Neural cell (in vitro differentiated cells): Measurements from ENCODE around the gene REC8. TPM values are rescaled to one million over a fixed set of nuclear protein-coding genes. Genes with fewer than 3 reads are reported as not detected.
A peak's percentile ranks its signal among the peaks of the same experiment; 100 is the strongest.

Source experiments
- H2AFZ ChIP-seq: fragments of 200-600, 300-800 bp; sonication (generic), shearing (Covaris generic); 2 replicates; pipeline ENCODE4 v1.6.0; 2014; ENCODE audit warnings: low read depth, mild to moderate bottlenecking, antibody characterized with exemption, low read length, moderate library complexity
- H3F3A ChIP-seq: fragments of 200-600 bp; shearing (Covaris generic); 2 replicates; pipeline ENCODE4 v1.6.1; 2016; ENCODE audit warnings: mild to moderate bottlenecking, moderate library complexity, mixed read lengths, antibody characterized with exemption, low read length; ENCODE audit not compliant: insufficient read depth, poor library complexity, severe bottlenecking
- H3K27ac ChIP-seq: fragments of 200-600, 300-800 bp; sonication (generic), shearing (Covaris generic); 2 replicates; pipeline ENCODE4 v1.5.1; 2014; ENCODE audit warnings: mild to moderate bottlenecking, low read length, moderate library complexity
- H3K27me3 ChIP-seq: fragments of 300-800, 200-600 bp; sonication (generic), shearing (Covaris generic); 2 replicates; pipeline ENCODE4 v1.6.0; 2014; ENCODE audit warnings: mild to moderate bottlenecking, low read depth, low read length, moderate library complexity; ENCODE audit not compliant: insufficient read depth
- H3K36me3 ChIP-seq: fragments of 300-800, 200-600 bp; sonication (generic), shearing (Covaris generic); 2 replicates; pipeline ENCODE4 v1.5.1; 2014; ENCODE audit warnings: mild to moderate bottlenecking, antibody characterized with exemption, low read length, moderate library complexity; ENCODE audit not compliant: insufficient read depth
- H3K4me2 ChIP-seq: fragments of 300-800, 200-600 bp; sonication (generic), shearing (Covaris generic); 2 replicates; pipeline ENCODE4 v1.6.0; 2014; ENCODE audit warnings: mild to moderate bottlenecking, low read length
- H3K4me3 ChIP-seq: fragments of 300-800, 200-600 bp; sonication (generic), shearing (Covaris generic); 2 replicates; pipeline ENCODE4 v1.5.1; 2014; ENCODE audit warnings: mild to moderate bottlenecking, low read length, moderate library complexity
- H3K79me2 ChIP-seq: fragments of 200-600 bp; shearing (Covaris generic); replicated peaks from 2 replicates; pipeline ENCODE4 v1.6.0; 2014; ENCODE audit warnings: mild to moderate bottlenecking, low read length, moderate library complexity; ENCODE audit not compliant: insufficient read depth
- H3K9ac ChIP-seq: fragments of 300-800, 200-600 bp; sonication (generic), shearing (Covaris generic); 2 replicates; pipeline ENCODE4 v1.6.1; 2016; ENCODE audit warnings: mild to moderate bottlenecking, low read length, mixed read lengths
- H3K9me2 ChIP-seq: fragments of 200-600 bp; shearing (Covaris generic); 2 replicates; pipeline ENCODE4 v1.6.1; 2016; ENCODE audit warnings: mild to moderate bottlenecking, low read length, mixed read lengths; ENCODE audit not compliant: insufficient read depth
- H3K9me3 ChIP-seq: fragments of 200-600, 300-800 bp; sonication (generic), shearing (Covaris generic); 2 replicates; pipeline ENCODE4 v1.6.1; 2016; ENCODE audit warnings: mild to moderate bottlenecking, mixed run types, low read length, moderate library complexity, mixed read lengths
- H4K20me1 ChIP-seq: fragments of 200-600 bp; shearing (Covaris generic); 2 replicates; pipeline ENCODE4 v1.6.1; 2016; ENCODE audit warnings: mild to moderate bottlenecking, mixed run types; ENCODE audit not compliant: insufficient read depth
- CTCF ChIP-seq: fragments of 450-650 bp; IDR thresholded peaks from 2 replicates; pipeline ENCODE4 v1.5.1; 2014; ENCODE audit warnings: antibody characterized with exemption, mild to moderate bottlenecking, moderate library complexity; ENCODE audit not compliant: poor library complexity, severe bottlenecking
- EP300 ChIP-seq: fragments of 450-650 bp; conservative IDR thresholded peaks from 2 replicates; pipeline ENCODE4 v1.6.1; 2014; ENCODE audit warnings: antibody characterized with exemption, mild to moderate bottlenecking, moderate library complexity; ENCODE audit not compliant: poor library complexity, severe bottlenecking
- EZH2 ChIP-seq: fragments of 200-600, 300-800 bp; shearing (Covaris generic), sonication (generic); IDR thresholded peaks from 2 replicates; pipeline ENCODE4 v1.6.1; 2014; ENCODE audit warnings: antibody characterized with exemption, low read length, borderline replicate concordance, mild to moderate bottlenecking; ENCODE audit not compliant: insufficient read depth, poor library complexity, severe bottlenecking
- MXI1 ChIP-seq: fragments of 450-650 bp; conservative IDR thresholded peaks from 2 replicates; pipeline ENCODE4 v1.6.1; 2014; ENCODE audit warnings: antibody characterized with exemption, mild to moderate bottlenecking; ENCODE audit not compliant: poor library complexity, severe bottlenecking
- POLR2AphosphoS5 ChIP-seq: IDR thresholded peaks from 2 replicates; pipeline ENCODE4 v1.6.1; 2012
- RAD21 ChIP-seq: fragments of 450-650 bp; conservative IDR thresholded peaks from 2 replicates; pipeline ENCODE4 v1.6.1; 2014; ENCODE audit warnings: antibody characterized with exemption, mild to moderate bottlenecking, moderate library complexity
- REST ChIP-seq: IDR thresholded peaks from 2 replicates; pipeline ENCODE4 v1.6.1; 2012; ENCODE audit warnings: borderline replicate concordance
- SMC3 ChIP-seq: fragments of 450-650 bp; conservative IDR thresholded peaks from 2 replicates; pipeline ENCODE4 v1.6.1; 2014; ENCODE audit warnings: antibody characterized with exemption, mild to moderate bottlenecking, moderate library complexity; ENCODE audit not compliant: poor library complexity
- TAF1 ChIP-seq: IDR thresholded peaks from 2 replicates; pipeline ENCODE4 v1.6.1; 2012; ENCODE audit warnings: low read depth
- polyA plus RNA-seq: library from polyadenylated mRNA; depleted of rRNA; stranded (reverse); fragments of >200 nt; gene quantifications from 2 replicates; pipeline ENCODE4 v1.2.3, GENCODE V29; 2014

The REC8 gene
- polyA plus RNA-seq, 1 donor from 2014 or later = 18.5 TPM

GRCh38 chr14:24192933-24193332 is 21.1 kb downstream of the REC8 start:
- H3K27ac ChIP-seq = no peak overlapping the region
- no peak overlapping the region for H3K4me2 ChIP-seq
- no peaks in the 10 kb centered on the region for H3K9me2 ChIP-seq
- H3K27me3 ChIP-seq = no peaks in the 10 kb centered on the region
- H3K36me3 ChIP-seq = no peaks in the 10 kb centered on the region
- no peak overlapping the region for H3K9ac ChIP-seq
- H3K79me2 ChIP-seq = peaks cover 3% of the 10 kb centered on the region
- H3K4me3 ChIP-seq = no peak overlapping the region
- no peaks in the 10 kb centered on the region for H3K9me3 ChIP-seq
- H3F3A ChIP-seq = no peaks in the 10 kb centered on the region
- no peak for TF ChIP-seq EZH2
- no peak for TF ChIP-seq SMC3
- TF ChIP-seq RAD21 = no peak
- no peak for TF ChIP-seq REST
- no peak for TF ChIP-seq CTCF
- no peak for TF ChIP-seq TAF1
- no peak for TF ChIP-seq EP300
- TF ChIP-seq POLR2AphosphoS5 = no peak
- no peak for TF ChIP-seq MXI1
- H2AFZ ChIP-seq = no peak overlapping the region
- peaks cover 3% of the 10 kb centered on the region for H4K20me1 ChIP-seq

- Histone ChIP-seq H3K36me3 (no peaks in the 10 kb centered on the region), H2AFZ (peak overlapping the region; percentile 73), H3K9ac (peak overlapping the region; percentile 93), H3K27ac (peak overlapping the region; percentile 92), H4K20me1 (no peaks in the 10 kb centered on the region), H3F3A (no peaks in the 10 kb centered on the region), H3K4me2 (peak overlapping the region; percentile 76), H3K9me3 (no peaks in the 10 kb centered on the region), H3K79me2 (peaks cover 3% of the 10 kb centered on the region), H3K4me3 (peak overlapping the region; percentile 92), H3K27me3 (no peaks in the 10 kb centered on the region), H3K9me2 (no peaks in the 10 kb centered on the region)
- TF ChIP-seq EZH2 (no peak), MXI1 (no peak), EP300 (no peak)
Measured at GRCh38 chr14:24194186-24194872, 22.4 kb downstream of the REC8 start.
